Measurements from ENCODE around the gene UPP2.

- TF ChIP-seq CTCF (IDR thresholded peaks at IDR 0.05; ENCODE audit: low read depth, low read length, poor library complexity, severe bottlenecking) (no peak), EZH2phosphoT487 (IDR thresholded peaks at IDR 0.05; ENCODE audit: borderline replicate concordance, low read length) (no peak)
These were observed 12.8 kb downstream of the UPP2 start for GRCh38 chr2:158114516-158114915.
